ENCODE measurements around the gene OLFM2.

Gene OLFM2

GRCh38 chr19:9901642-9902041 lies 34.7 kb downstream of the OLFM2 start:
- H3K4me1 Mint-ChIP-seq = no peaks in the 10 kb centered on the region
- peaks cover 64% of the 10 kb centered on the region for H3K27me3 Mint-ChIP-seq
- no peak for ATAC-seq
- no peaks in the 10 kb centered on the region for H3K9me3 Mint-ChIP-seq
- no peak overlapping the region for H3K27ac Mint-ChIP-seq
- H3K4me3 Mint-ChIP-seq = no peak overlapping the region
- no peaks in the 10 kb centered on the region for H3K36me3 Mint-ChIP-seq

- no peaks in the 10 kb centered on the region for H3K36me3 Mint-ChIP-seq
- H3K27ac Mint-ChIP-seq = no peak overlapping the region
- H3K9me3 Mint-ChIP-seq = no peaks in the 10 kb centered on the region
- peaks cover 65% of the 10 kb centered on the region for H3K27me3 Mint-ChIP-seq
- H3K4me1 Mint-ChIP-seq = no peaks in the 10 kb centered on the region
- H3K4me3 Mint-ChIP-seq = no peak overlapping the region
- ATAC-seq = no peak
These were observed 35.3 kb downstream of the OLFM2 start for GRCh38 chr19:9901020-9901419.

- H3K9me3 Mint-ChIP-seq = peaks cover 3% of the 10 kb centered on the region
- H3K4me1 Mint-ChIP-seq = no peaks in the 10 kb centered on the region
- no peak overlapping the region for H3K27ac Mint-ChIP-seq
- no peak overlapping the region for H3K4me3 Mint-ChIP-seq
- H3K27me3 Mint-ChIP-seq = peaks cover 53% of the 10 kb centered on the region
- peaks cover 6% of the 10 kb centered on the region for H3K36me3 Mint-ChIP-seq
- ATAC-seq = no peak
These were observed 44.5 kb downstream of the OLFM2 start for GRCh38 chr19:9891609-9892373.

GRCh38 chr19:9885077-9885552 lies 51.2 kb downstream of the OLFM2 start:
- Mint-ChIP-seq H3K27ac (no peak overlapping the region), H3K4me1 (no peaks in the 10 kb centered on the region), H3K9me3 (peaks cover 3% of the 10 kb centered on the region), H3K4me3 (no peak overlapping the region), H3K36me3 (peaks cover 6% of the 10 kb centered on the region), H3K27me3 (peaks cover 66% of the 10 kb centered on the region)
- ATAC-seq = no peak

GRCh38 chr19:9883764-9884163 lies 52.6 kb downstream of the OLFM2 start:
- H3K4me1 Mint-ChIP-seq = no peaks in the 10 kb centered on the region
- H3K27ac Mint-ChIP-seq = no peak overlapping the region
- no peak overlapping the region for H3K4me3 Mint-ChIP-seq
- peaks cover 53% of the 10 kb centered on the region for H3K27me3 Mint-ChIP-seq
- no peaks in the 10 kb centered on the region for H3K9me3 Mint-ChIP-seq
- no peak for ATAC-seq
- H3K36me3 Mint-ChIP-seq = peaks cover 6% of the 10 kb centered on the region

GRCh38 chr19:9883231-9883758 lies 53.0 kb downstream of the OLFM2 start:
- peaks cover 6% of the 10 kb centered on the region for H3K36me3 Mint-ChIP-seq
- no peak overlapping the region for H3K4me3 Mint-ChIP-seq
- peaks cover 2% of the 10 kb centered on the region for H3K9me3 Mint-ChIP-seq
- H3K4me1 Mint-ChIP-seq = peaks cover 4% of the 10 kb centered on the region
- no peak overlapping the region for H3K27ac Mint-ChIP-seq
- ATAC-seq = no peak
- peaks cover 48% of the 10 kb centered on the region for H3K27me3 Mint-ChIP-seq

GRCh38 chr19:9881720-9882119 lies 54.6 kb downstream of the OLFM2 start:
- H3K27ac Mint-ChIP-seq = no peak overlapping the region
- H3K36me3 Mint-ChIP-seq = no peaks in the 10 kb centered on the region
- no peak overlapping the region for H3K4me3 Mint-ChIP-seq
- H3K4me1 Mint-ChIP-seq = peaks cover 6% of the 10 kb centered on the region
- peaks cover 35% of the 10 kb centered on the region for H3K27me3 Mint-ChIP-seq
- no peak for ATAC-seq
- peaks cover 2% of the 10 kb centered on the region for H3K9me3 Mint-ChIP-seq

GRCh38 chr19:9878511-9879196 lies 57.7 kb downstream of the OLFM2 start:
- Mint-ChIP-seq H3K27me3 (peaks cover 34% of the 10 kb centered on the region), H3K27ac (peak overlapping the region; percentile 14), H3K4me1 (peaks cover 6% of the 10 kb centered on the region), H3K36me3 (no peaks in the 10 kb centered on the region), H3K9me3 (peaks cover 2% of the 10 kb centered on the region), H3K4me3 (peak overlapping the region; percentile 48)
- no peak for ATAC-seq

GRCh38 chr19:9877780-9878510 lies 58.4 kb downstream of the OLFM2 start:
- H3K4me3 Mint-ChIP-seq = peak overlapping the region; percentile 48
- peaks cover 2% of the 10 kb centered on the region for H3K9me3 Mint-ChIP-seq
- H3K27me3 Mint-ChIP-seq = peaks cover 34% of the 10 kb centered on the region
- H3K4me1 Mint-ChIP-seq = peaks cover 6% of the 10 kb centered on the region
- no peak overlapping the region for H3K27ac Mint-ChIP-seq
- H3K36me3 Mint-ChIP-seq = no peaks in the 10 kb centered on the region
- ATAC-seq = no peak

GRCh38 chr19:9875796-9876195 lies 60.5 kb downstream of the OLFM2 start:
- H3K27ac Mint-ChIP-seq = no peak overlapping the region
- ATAC-seq = no peak
- peaks cover 23% of the 10 kb centered on the region for H3K27me3 Mint-ChIP-seq
- H3K4me3 Mint-ChIP-seq = no peak overlapping the region
- no peaks in the 10 kb centered on the region for H3K36me3 Mint-ChIP-seq
- H3K4me1 Mint-ChIP-seq = peaks cover 6% of the 10 kb centered on the region
- peaks cover 2% of the 10 kb centered on the region for H3K9me3 Mint-ChIP-seq

- Mint-ChIP-seq H3K27ac (no peak overlapping the region), H3K9me3 (peaks cover 2% of the 10 kb centered on the region), H3K4me3 (no peak overlapping the region), H3K27me3 (peaks cover 23% of the 10 kb centered on the region), H3K4me1 (peaks cover 6% of the 10 kb centered on the region), H3K36me3 (no peaks in the 10 kb centered on the region)
- ATAC-seq = no peak
These were observed 61.2 kb downstream of the OLFM2 start for GRCh38 chr19:9875031-9875627.

GRCh38 chr19:9872618-9873242 lies 63.6 kb downstream of the OLFM2 start:
- Mint-ChIP-seq H3K4me3 (no peak overlapping the region), H3K27ac (no peak overlapping the region), H3K4me1 (no peaks in the 10 kb centered on the region), H3K9me3 (no peaks in the 10 kb centered on the region), H3K36me3 (no peaks in the 10 kb centered on the region), H3K27me3 (peaks cover 23% of the 10 kb centered on the region)
- no peak for ATAC-seq

- Mint-ChIP-seq H3K9me3 (no peaks in the 10 kb centered on the region), H3K4me1 (no peaks in the 10 kb centered on the region), H3K27ac (no peak overlapping the region), H3K4me3 (no peak overlapping the region), H3K36me3 (no peaks in the 10 kb centered on the region), H3K27me3 (peaks cover 21% of the 10 kb centered on the region)
- no peak for ATAC-seq
These were observed 64.5 kb downstream of the OLFM2 start for GRCh38 chr19:9871626-9872338.

GRCh38 chr19:9868983-9869617 lies 67.2 kb downstream of the OLFM2 start:
- H3K4me3 Mint-ChIP-seq = no peak overlapping the region
- H3K4me1 Mint-ChIP-seq = no peaks in the 10 kb centered on the region
- ATAC-seq = no peak
- H3K27ac Mint-ChIP-seq = no peak overlapping the region
- peaks cover 7% of the 10 kb centered on the region for H3K27me3 Mint-ChIP-seq
- no peaks in the 10 kb centered on the region for H3K9me3 Mint-ChIP-seq
- H3K36me3 Mint-ChIP-seq = no peaks in the 10 kb centered on the region
